NAMALWA (cell line): ENCODE data around the gene SLC39A2.
"Not testable (repeated sequence)": the region's sequence is repeated elsewhere in the genome, so short reads cannot be mapped to it uniquely, and the experiment has no call there.

ENCODE experiments used
- DNase-seq: peaks from one replicate; pipeline ENCODE4 v3.0.0-alpha.2; 2015; ENCODE audit warnings: low spot score

The SLC39A2 gene

GRCh38 chr14:20998674-20999366 is at the start of gene SLC39A2:
Gene SLC39A2 (plus strand): TSS chr14:20999293. CDS start chr14:20999447, 154 bp downstream.
- DNase-seq = no peak

GRCh38 chr14:20954736-20955537 is 44.2 kb upstream of the SLC39A2 start, which contains the start of gene RNASE2:
Gene RNASE2 (plus strand): TSS chr14:20955487. CDS start chr14:20955772, 285 bp downstream.
- DNase-seq = not testable (repeated sequence)

- not testable (repeated sequence) for DNase-seq
These were observed 43.6 kb upstream of the SLC39A2 start for GRCh38 chr14:20955538-20955873.

- no peak for DNase-seq
These were observed 42.6 kb upstream of the SLC39A2 start for GRCh38 chr14:20956376-20956976.

GRCh38 chr14:20958946-20959345 is 40.1 kb upstream of the SLC39A2 start:
- DNase-seq = not testable (repeated sequence)

GRCh38 chr14:20969336-20969735 is 29.8 kb upstream of the SLC39A2 start:
- DNase-seq = no peak

GRCh38 chr14:20970647-20970982 is 28.5 kb upstream of the SLC39A2 start:
- no peak for DNase-seq

GRCh38 chr14:20970983-20971704 is 27.9 kb upstream of the SLC39A2 start:
- DNase-seq = peak; percentile 85

GRCh38 chr14:20971705-20972021 is 27.4 kb upstream of the SLC39A2 start:
- DNase-seq = no peak

GRCh38 chr14:20973501-20973900 is 25.6 kb upstream of the SLC39A2 start:
- DNase-seq = no peak

- DNase-seq = no peak
These were observed 22.8 kb upstream of the SLC39A2 start for GRCh38 chr14:20976291-20976690.

- no peak for DNase-seq
These were observed 20.4 kb upstream of the SLC39A2 start for GRCh38 chr14:20978687-20979086.

- DNase-seq = no peak
These were observed 18.2 kb upstream of the SLC39A2 start for GRCh38 chr14:20980906-20981305.

- no peak for DNase-seq
These were observed 16.3 kb upstream of the SLC39A2 start for GRCh38 chr14:20982646-20983369.

- not testable (repeated sequence) for DNase-seq
These were observed 13.4 kb upstream of the SLC39A2 start for GRCh38 chr14:20985650-20986049.

GRCh38 chr14:20986811-20987210 is 12.3 kb upstream of the SLC39A2 start:
- no peak for DNase-seq

- DNase-seq = peak; percentile 14
These were observed 10.2 kb upstream of the SLC39A2 start for GRCh38 chr14:20988717-20989470.

- no peak for DNase-seq
These were observed 9.7 kb upstream of the SLC39A2 start for GRCh38 chr14:20989471-20989786.

- peak; percentile 98 for DNase-seq
These were observed 9.1 kb upstream of the SLC39A2 start, which contains the start of gene METTL17 for GRCh38 chr14:20989787-20990600. Gene METTL17 (plus strand): TSS chr14:20989980. CDS start chr14:20990003, 23 bp downstream.

GRCh38 chr14:20996521-20996920 is 2.6 kb upstream of the SLC39A2 start:
- no peak for DNase-seq
